ENCODE measurements around the gene ACRBP.

The ACRBP gene

GRCh38 chr12:6607751-6608591, 39.3 kb downstream of the ACRBP start:
- peak overlapping the region; percentile 47 for H3K4me2 ChIP-seq (ENCODE audit: insufficient read depth, low read length)
- H3K27ac ChIP-seq (ENCODE audit: low read length), result peak overlapping the region; percentile 78
- no peaks in the 10 kb centered on the region for H3K27me3 ChIP-seq (ENCODE audit: insufficient read depth, low read length, poor library complexity)
- peak; percentile 86 for DNase-seq
- no peak overlapping the region for H2AFZ ChIP-seq (ENCODE audit: low read depth, low read length)
- no peak for TF ChIP-seq CTCF (IDR thresholded peaks at IDR 0.05; ENCODE audit: borderline replicate concordance, extremely low read depth, low read length, poor library complexity, severe bottlenecking)
- TF ChIP-seq EZH2 (IDR thresholded peaks at IDR 0.05; ENCODE audit: borderline replicate concordance, low read depth, low read length, severe bottlenecking), result no peak
- peaks cover 30% of the 10 kb centered on the region for H3K36me3 ChIP-seq (ENCODE audit: insufficient read depth, low read length)
- H4K20me1 ChIP-seq (ENCODE audit: insufficient read depth, low read length), result peaks cover 30% of the 10 kb centered on the region
- peaks cover 64% of the 10 kb centered on the region for H3K4me1 ChIP-seq (ENCODE audit: insufficient read depth, low read length)
- H3K9me3 ChIP-seq (ENCODE audit: insufficient read depth, low read length, severe bottlenecking), result no peaks in the 10 kb centered on the region
- no peak overlapping the region for H3K4me3 ChIP-seq (ENCODE audit: low read depth in 1 of 2, low read length in 2 of 2)
- ATAC-seq (ENCODE audit: insufficient read depth, low read depth), result peak; percentile 64
- peaks cover 38% of the 10 kb centered on the region for H3K79me2 ChIP-seq (ENCODE audit: insufficient read depth, low read length)
- H3K9ac ChIP-seq (ENCODE audit: low read depth, low read length), result peak overlapping the region; percentile 20; the same call in 1 of the 2 replicates

GRCh38 chr12:6606331-6607131, 40.7 kb downstream of the ACRBP start:
- peaks cover 45% of the 10 kb centered on the region for H4K20me1 ChIP-seq (ENCODE audit: insufficient read depth, low read length)
- ATAC-seq (ENCODE audit: insufficient read depth, low read depth) (peak; percentile 28), DNase-seq (peak; percentile 69)
- H3K9ac ChIP-seq (ENCODE audit: low read depth, low read length), result peak overlapping the region; percentile 80
- peaks cover 44% of the 10 kb centered on the region for H3K36me3 ChIP-seq (ENCODE audit: insufficient read depth, low read length)
- no peaks in the 10 kb centered on the region for H3K9me3 ChIP-seq (ENCODE audit: insufficient read depth, low read length, severe bottlenecking)
- peak overlapping the region; percentile 85 for H3K4me2 ChIP-seq (ENCODE audit: insufficient read depth, low read length)
- no peak for TF ChIP-seq CTCF (IDR thresholded peaks at IDR 0.05; ENCODE audit: borderline replicate concordance, extremely low read depth, low read length, poor library complexity, severe bottlenecking)
- TF ChIP-seq EZH2 (IDR thresholded peaks at IDR 0.05; ENCODE audit: borderline replicate concordance, low read depth, low read length, severe bottlenecking), result no peak
- no peaks in the 10 kb centered on the region for H3K27me3 ChIP-seq (ENCODE audit: insufficient read depth, low read length, poor library complexity)
- H3K4me1 ChIP-seq (ENCODE audit: insufficient read depth, low read length), result peaks cover 62% of the 10 kb centered on the region
- peak overlapping the region; percentile 57 for H2AFZ ChIP-seq (ENCODE audit: low read depth, low read length)
- H3K27ac ChIP-seq (ENCODE audit: low read length), result peak overlapping the region; percentile 78
- H3K79me2 ChIP-seq (ENCODE audit: insufficient read depth, low read length), result peaks cover 53% of the 10 kb centered on the region
- H3K4me3 ChIP-seq (ENCODE audit: low read depth in 1 of 2, low read length in 2 of 2), result peak overlapping the region; percentile 51 to 77

GRCh38 chr12:6605421-6606330, 41.6 kb downstream of the ACRBP start:
- H3K4me2 ChIP-seq (ENCODE audit: insufficient read depth, low read length), result peak overlapping the region; percentile 85
- DNase-seq (peak; percentile 62), ATAC-seq (ENCODE audit: insufficient read depth, low read depth) (peak; percentile 33)
- H2AFZ ChIP-seq (ENCODE audit: low read depth, low read length), result peak overlapping the region; percentile 43; the same call in 1 of the 2 replicates
- TF ChIP-seq EZH2 (IDR thresholded peaks at IDR 0.05; ENCODE audit: borderline replicate concordance, low read depth, low read length, severe bottlenecking), result no peak
- no peak for TF ChIP-seq CTCF (IDR thresholded peaks at IDR 0.05; ENCODE audit: borderline replicate concordance, extremely low read depth, low read length, poor library complexity, severe bottlenecking)
- H3K27ac ChIP-seq (ENCODE audit: low read length), result peak overlapping the region; percentile 78
- H3K4me3 ChIP-seq (ENCODE audit: low read depth in 1 of 2, low read length in 2 of 2), result peak overlapping the region; percentile 51 to 77
- H3K9ac ChIP-seq (ENCODE audit: low read depth, low read length), result peak overlapping the region; percentile 80
- H3K79me2 ChIP-seq (ENCODE audit: insufficient read depth, low read length), result peaks cover 61% of the 10 kb centered on the region
- peaks cover 53% of the 10 kb centered on the region for H3K36me3 ChIP-seq (ENCODE audit: insufficient read depth, low read length)
- H4K20me1 ChIP-seq (ENCODE audit: insufficient read depth, low read length), result peaks cover 53% of the 10 kb centered on the region
- H3K27me3 ChIP-seq (ENCODE audit: insufficient read depth, low read length, poor library complexity), result no peaks in the 10 kb centered on the region
- no peaks in the 10 kb centered on the region for H3K9me3 ChIP-seq (ENCODE audit: insufficient read depth, low read length, severe bottlenecking)
- peaks cover 59% of the 10 kb centered on the region for H3K4me1 ChIP-seq (ENCODE audit: insufficient read depth, low read length)

Data from DND-41 (cell line).